Measurements from ENCODE around the gene MED10. TPM values are rescaled to one million over a fixed set of nuclear protein-coding genes. Genes with fewer than 3 reads are reported as not detected.

The MED10 gene
- total RNA-seq, 2 experiments from 2014 or later: 48.5 to 48.8 TPM

DNA sequence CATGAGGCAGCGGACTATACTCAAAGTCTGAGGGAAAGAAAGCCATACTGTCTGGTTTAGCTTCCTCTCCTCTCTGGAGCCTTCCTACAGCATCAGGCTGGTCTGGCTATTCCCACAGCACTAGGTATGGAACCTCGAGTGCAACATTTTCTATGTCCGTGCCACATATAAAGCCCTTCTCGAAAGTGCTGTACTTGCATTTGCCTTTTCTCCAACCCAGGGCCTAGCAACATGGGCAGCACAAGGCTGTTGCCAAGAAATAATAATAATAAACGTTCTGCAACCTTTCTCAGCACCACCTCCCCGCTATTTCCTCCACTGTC lies 804 bp downstream of the MED10 start:
- no peak for ATAC-seq
- peak; percentile 12 for DNase-seq
- Mint-ChIP-seq H3K9me3 (no peaks in the 10 kb centered on the region), H3K27ac (peak overlapping the region; percentile 98), H3K27me3 (no peaks in the 10 kb centered on the region), H3K36me3 (ENCODE audit: low read depth) (peaks cover 50% of the 10 kb centered on the region), H3K4me3 (peak overlapping the region; percentile 99), H3K4me1 (ENCODE audit: low read depth) (peaks cover 36% of the 10 kb centered on the region)
- CTCF ChIA-PET: interaction anchor here (0.9 to 1.4 kb wide), 3 partner anchors 10 to 32 kb away, joined by 3 read pairs; no protein-coding TSS in a partner anchor
- POLR2A ChIA-PET: interaction anchor here (0.6 to 1.7 kb wide), 5 partner anchors 9 to 221 kb away, joined by 3 to 4 read pairs (median 3); no protein-coding TSS in a partner anchor
- intact Hi-C loops (cut with micrococcal nuclease): no loop called here
- TF ChIP-seq, protein P1, sequence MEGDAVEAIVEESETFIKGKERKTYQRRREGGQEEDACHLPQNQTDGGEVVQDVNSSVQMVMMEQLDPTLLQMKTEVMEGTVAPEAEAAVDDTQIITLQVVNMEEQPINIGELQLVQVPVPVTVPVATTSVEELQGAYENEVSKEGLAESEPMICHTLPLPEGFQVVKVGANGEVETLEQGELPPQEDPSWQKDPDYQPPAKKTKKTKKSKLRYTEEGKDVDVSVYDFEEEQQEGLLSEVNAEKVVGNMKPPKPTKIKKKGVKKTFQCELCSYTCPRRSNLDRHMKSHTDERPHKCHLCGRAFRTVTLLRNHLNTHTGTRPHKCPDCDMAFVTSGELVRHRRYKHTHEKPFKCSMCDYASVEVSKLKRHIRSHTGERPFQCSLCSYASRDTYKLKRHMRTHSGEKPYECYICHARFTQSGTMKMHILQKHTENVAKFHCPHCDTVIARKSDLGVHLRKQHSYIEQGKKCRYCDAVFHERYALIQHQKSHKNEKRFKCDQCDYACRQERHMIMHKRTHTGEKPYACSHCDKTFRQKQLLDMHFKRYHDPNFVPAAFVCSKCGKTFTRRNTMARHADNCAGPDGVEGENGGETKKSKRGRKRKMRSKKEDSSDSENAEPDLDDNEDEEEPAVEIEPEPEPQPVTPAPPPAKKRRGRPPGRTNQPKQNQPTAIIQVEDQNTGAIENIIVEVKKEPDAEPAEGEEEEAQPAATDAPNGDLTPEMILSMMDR (IDR thresholded peaks at IDR 0.05): no peak

DNA sequence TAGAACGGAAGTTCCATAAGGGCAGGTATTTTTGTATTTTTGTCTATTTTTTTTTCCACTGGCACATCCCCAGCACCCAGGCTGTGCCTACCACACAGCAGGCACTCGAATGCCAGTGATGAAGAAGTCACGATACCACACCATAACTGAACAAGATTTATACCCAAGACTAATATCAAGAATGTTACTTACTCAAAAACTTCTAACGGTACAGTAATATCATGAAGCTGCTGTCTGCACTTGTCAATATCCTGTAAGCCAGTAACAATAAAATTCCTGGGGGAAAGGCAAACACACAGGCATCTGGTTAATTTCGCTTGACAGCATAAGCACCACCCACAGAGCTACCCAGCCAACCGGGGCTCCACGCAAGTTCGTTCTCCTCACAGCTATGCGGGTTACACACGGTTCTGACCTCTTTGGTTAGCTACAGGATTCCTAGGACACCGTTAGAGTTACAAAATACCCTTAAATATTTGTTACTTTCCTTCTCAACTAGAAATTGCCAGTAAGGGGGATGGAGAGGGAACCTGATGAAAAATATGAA lies 1.3 kb downstream of the MED10 start:
- no peak for ATAC-seq
- CTCF ChIA-PET: interaction anchor here (0.9 to 1.4 kb wide), 3 partner anchors 9 to 32 kb away, joined by 3 read pairs; no protein-coding TSS in a partner anchor

DNA sequence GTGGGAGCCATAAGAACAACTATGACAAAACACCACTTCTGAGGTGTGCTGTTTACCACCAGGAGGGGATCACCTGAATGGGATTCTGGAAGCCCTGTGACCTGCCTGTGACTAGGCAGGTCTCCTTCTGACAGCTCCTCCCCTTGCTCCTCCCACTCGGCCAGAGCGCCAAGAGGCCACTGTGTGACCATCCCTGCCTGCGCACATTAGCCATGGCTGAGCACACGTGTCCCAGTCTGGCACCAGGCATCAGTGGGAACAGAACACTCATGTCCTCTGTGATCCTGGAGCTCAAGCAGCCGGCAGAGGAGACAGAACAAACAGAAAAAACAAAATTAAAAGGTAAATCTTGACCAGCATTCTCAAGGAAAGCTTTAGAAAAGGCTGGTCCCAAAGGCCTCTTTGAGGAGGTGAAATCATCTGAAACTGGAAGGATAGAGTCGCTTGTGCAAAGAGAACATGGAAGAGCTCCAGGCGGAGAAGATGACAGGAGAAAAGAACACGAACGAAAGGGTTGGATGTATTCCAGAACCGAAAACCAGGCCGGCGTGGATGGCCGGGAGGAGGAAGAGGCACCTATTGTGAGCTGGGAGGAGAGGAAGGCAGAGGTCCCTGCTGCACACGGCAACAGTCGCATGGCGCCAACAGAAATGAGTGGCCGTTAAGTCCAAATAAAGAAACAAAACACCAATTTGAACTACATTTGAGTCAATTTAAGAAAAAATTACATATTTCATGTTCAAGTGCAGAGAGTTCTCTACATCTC lies 5.1 kb downstream of the MED10 start:
- H3K4me3 Mint-ChIP-seq: no peak overlapping the region
- intact Hi-C loops (cut with micrococcal nuclease): no loop called here
- ChIA-PET CTCF (no interaction called here), POLR2A (interaction anchor here (2.3 kb wide), 1 partner anchor 10 kb away, joined by 6 read pairs; no protein-coding TSS in a partner anchor)
- no peaks in the 10 kb centered on the region for H3K27me3 Mint-ChIP-seq
- ATAC-seq (no peak), DNase-seq (no peak)
- H3K36me3 Mint-ChIP-seq (ENCODE audit: low read depth): peaks cover 70% of the 10 kb centered on the region
- no peaks in the 10 kb centered on the region for H3K9me3 Mint-ChIP-seq
- TF ChIP-seq, protein P1 (IDR thresholded peaks at IDR 0.05): no peak
- peaks cover 33% of the 10 kb centered on the region for H3K4me1 Mint-ChIP-seq (ENCODE audit: low read depth)
- peak overlapping the region; percentile 39 for H3K27ac Mint-ChIP-seq

More for the DNA sequence above, 1.3 kb downstream of the MED10 start:
- peak overlapping the region; percentile 99 for H3K4me3 Mint-ChIP-seq
- no peak for DNase-seq
- H3K27ac Mint-ChIP-seq: peak overlapping the region; percentile 98
- peaks cover 37% of the 10 kb centered on the region for H3K4me1 Mint-ChIP-seq (ENCODE audit: low read depth)
- H3K36me3 Mint-ChIP-seq (ENCODE audit: low read depth): peaks cover 54% of the 10 kb centered on the region
- intact Hi-C loops (cut with micrococcal nuclease): no loop called here
- H3K27me3 Mint-ChIP-seq: no peaks in the 10 kb centered on the region
- no peaks in the 10 kb centered on the region for H3K9me3 Mint-ChIP-seq
- POLR2A ChIA-PET: interaction anchor here (0.6 to 1.7 kb wide), 5 partner anchors 9 to 102 kb away, joined by 3 to 4 read pairs (median 4); no protein-coding TSS in a partner anchor
- TF ChIP-seq, protein P1 (IDR thresholded peaks at IDR 0.05): no peak

DNA sequence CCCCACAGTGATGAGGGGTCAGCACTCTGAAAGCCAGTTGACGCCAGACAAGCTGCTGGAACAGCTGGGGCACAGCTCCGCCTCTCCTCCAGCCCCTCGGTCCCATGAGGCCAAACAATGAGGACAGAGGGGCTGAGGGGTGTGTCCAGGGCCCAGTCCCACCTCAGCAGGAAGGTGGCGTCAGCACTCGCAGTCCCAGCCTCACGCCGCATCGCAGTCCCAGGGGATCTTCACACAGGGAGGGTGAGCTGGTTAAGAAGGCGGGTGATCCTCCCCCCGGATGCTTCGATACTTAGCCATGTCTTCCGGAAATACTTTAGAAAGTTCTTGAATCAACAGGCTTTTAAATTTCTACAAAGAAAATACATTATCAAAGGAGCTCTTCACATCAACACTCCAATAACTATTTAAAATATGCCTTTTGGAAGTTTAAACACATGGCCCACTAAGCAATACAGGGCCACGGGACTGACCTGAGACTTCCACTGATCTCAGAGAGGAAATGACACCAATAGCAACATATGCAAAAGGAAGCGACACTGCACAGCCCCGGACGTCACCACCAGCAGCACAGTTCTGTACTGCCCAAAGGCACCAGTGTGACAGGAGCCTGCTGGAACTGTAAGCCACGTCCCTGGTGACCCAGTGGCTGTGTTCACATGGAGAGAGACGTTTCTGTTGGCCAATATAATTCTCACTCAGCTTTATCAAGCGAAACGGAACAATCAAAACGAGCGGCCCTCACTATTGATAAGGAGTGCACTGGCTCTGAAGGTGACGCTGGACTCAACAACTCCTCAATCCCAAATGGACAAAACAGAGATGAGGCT lies 5.9 kb downstream of the MED10 start:
- Mint-ChIP-seq H3K4me1 (ENCODE audit: low read depth) (peaks cover 33% of the 10 kb centered on the region), H3K4me3 (no peak overlapping the region), H3K27ac (peak overlapping the region; percentile 39), H3K27me3 (no peaks in the 10 kb centered on the region), H3K9me3 (no peaks in the 10 kb centered on the region), H3K36me3 (ENCODE audit: low read depth) (peaks cover 66% of the 10 kb centered on the region)
- CTCF ChIA-PET: no interaction called here
- TF ChIP-seq, protein P1 (IDR thresholded peaks at IDR 0.05): no peak
- intact Hi-C loops (cut with micrococcal nuclease): no loop called here
- DNase-seq (no peak), ATAC-seq (no peak)
- POLR2A ChIA-PET: interaction anchor here (2.3 kb wide), 1 partner anchor 11 kb away, joined by 6 read pairs; no protein-coding TSS in a partner anchor
